Measurements from ENCODE around the gene TAF11L2. TPM values are rescaled to one million over a fixed set of nuclear protein-coding genes. Genes with fewer than 3 reads are reported as not detected.
"Not testable (repeated sequence)": the region's sequence is repeated elsewhere in the genome, so short reads cannot be mapped to it uniquely, and the experiment has no call there.

TAF11L2 gene
- not detected for total RNA-seq

DNA sequence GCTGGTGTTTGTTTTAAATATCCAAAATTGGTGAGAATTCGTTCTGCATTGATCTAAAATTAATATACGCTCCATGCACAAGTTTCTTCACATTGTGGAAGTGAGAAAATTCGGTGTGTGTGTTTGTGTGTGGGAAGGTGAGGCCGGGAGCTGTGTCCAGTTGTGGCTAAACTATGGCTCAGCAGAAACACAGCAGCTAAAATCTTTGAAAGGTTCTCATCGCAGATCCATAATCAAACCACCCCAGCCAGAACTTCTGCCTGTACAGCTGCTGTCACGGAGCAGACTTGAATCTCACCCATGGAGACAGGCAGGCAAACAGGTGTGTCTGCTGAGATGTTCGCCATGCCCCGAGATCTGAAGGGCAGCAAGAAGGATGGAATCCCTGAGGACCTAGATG, at the start of gene TAF11L2:
Gene TAF11L2, plus strand, starts transcription at position 301 of the 400 bp plus-strand sequence.
- ATAC-seq; DNase-seq (ENCODE audit: low spot score): not testable (repeated sequence)

GRCh38 chr5:17448877-17449276, 49.2 kb upstream of the TAF11L2 start:
- no peak for ATAC-seq
- no peak for DNase-seq (ENCODE audit: low spot score)

DNA sequence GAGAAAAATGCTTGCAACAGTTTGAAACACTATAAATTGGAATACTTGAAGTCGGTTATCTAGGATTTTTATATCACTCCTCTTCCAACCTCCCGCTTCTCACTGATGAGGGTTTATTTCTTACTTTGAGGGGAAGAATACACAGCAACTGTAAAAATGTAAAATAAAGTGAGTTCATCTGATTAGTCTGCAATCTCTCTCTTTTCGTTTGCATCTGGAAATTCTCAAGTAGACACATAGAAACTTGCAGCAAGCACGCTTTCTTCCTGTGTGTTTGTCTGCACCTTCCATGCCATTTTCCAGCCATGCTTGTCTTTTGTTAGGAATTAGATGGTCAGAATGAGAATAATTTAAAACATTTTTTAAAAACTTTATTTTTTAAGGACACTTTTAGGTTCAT, 45.1 kb upstream of the TAF11L2 start:
- ATAC-seq, result no peak
- DNase-seq (ENCODE audit: low spot score), result no peak

GRCh38 chr5:17455942-17456341, 42.1 kb upstream of the TAF11L2 start:
- DNase-seq (ENCODE audit: low spot score) (no peak), ATAC-seq (no peak)

GRCh38 chr5:17461793-17462192, 36.2 kb upstream of the TAF11L2 start:
- DNase-seq (ENCODE audit: low spot score) (no peak), ATAC-seq (no peak)

DNA sequence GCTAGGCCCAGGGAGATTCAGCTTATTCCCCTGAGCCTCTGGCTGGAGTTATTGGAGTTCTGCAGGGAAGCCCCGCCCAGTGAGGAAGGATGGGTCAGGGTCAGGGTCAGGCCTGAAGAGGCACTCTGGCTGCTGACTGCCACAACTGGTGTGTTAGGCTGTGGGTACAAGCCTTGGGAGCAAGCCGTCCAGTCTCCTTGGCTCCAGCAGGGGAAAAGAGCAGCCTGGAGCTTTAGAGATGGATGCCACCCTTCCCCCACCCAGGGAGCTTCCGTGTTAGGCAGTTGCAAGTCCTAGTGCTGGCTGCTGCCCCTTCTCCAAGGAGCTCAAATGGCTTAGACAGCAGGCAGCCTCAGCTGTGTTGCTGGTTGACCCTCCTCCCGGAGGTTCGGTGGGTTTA, 34.4 kb upstream of the TAF11L2 start:
- no peak for ATAC-seq
- DNase-seq (ENCODE audit: low spot score), result no peak

GRCh38 chr5:17470064-17470463, 28.0 kb upstream of the TAF11L2 start:
- DNase-seq (ENCODE audit: low spot score) (no peak), ATAC-seq (no peak)

DNA sequence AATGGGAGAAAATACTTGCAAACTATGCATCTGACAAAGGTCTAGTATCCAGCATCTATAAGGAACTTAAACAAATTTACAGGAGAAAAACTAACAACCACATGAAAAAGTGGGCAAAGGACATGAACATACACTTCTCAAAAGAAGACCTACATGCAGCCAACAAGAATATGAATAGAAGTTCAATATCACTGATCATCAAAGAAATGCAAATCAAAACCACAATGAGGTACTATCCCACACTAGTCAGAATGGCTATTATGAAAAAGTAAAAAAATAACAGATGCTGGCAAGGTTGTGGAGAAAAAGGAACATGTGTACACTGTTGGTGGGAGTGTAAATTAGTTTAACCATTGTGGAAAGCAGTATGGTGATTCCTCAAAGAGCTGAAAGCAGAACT, 23.0 kb upstream of the TAF11L2 start:
- not testable (repeated sequence) for ATAC-seq; DNase-seq (ENCODE audit: low spot score)

GRCh38 chr5:17477043-17477442, 21.0 kb upstream of the TAF11L2 start:
- ATAC-seq (no peak), DNase-seq (ENCODE audit: low spot score) (no peak)

GRCh38 chr5:17477573-17478265, 20.3 kb upstream of the TAF11L2 start:
- DNase-seq (ENCODE audit: low spot score) (no peak), ATAC-seq (no peak)

GRCh38 chr5:17481378-17481777, 16.7 kb upstream of the TAF11L2 start:
- ATAC-seq (no peak), DNase-seq (ENCODE audit: low spot score) (no peak)

- DNase-seq (ENCODE audit: low spot score) (no peak), ATAC-seq (no peak)
Measured at GRCh38 chr5:17482790-17483189, 15.2 kb upstream of the TAF11L2 start.

GRCh38 chr5:17486464-17487173, 11.4 kb upstream of the TAF11L2 start:
- ATAC-seq; DNase-seq (ENCODE audit: low spot score): not testable (repeated sequence)

DNA sequence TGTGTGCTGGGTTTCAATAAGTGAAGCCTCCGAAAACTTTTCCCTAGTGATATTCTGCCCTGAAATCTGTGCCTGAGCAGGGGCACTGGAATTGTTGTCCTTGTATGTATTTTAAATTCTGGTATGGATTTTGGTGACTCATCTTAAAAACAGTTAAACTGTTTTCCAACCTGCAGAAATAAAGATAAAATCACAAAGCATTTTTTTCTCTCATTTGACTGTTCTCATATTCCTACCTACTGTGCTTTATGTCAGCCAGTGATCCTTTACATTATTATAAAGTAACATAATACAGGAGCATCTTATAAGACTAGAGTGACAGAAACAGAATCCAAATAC, 10.9 kb upstream of the TAF11L2 start:
- DNase-seq (ENCODE audit: low spot score), result no peak
- no peak for ATAC-seq

DNA sequence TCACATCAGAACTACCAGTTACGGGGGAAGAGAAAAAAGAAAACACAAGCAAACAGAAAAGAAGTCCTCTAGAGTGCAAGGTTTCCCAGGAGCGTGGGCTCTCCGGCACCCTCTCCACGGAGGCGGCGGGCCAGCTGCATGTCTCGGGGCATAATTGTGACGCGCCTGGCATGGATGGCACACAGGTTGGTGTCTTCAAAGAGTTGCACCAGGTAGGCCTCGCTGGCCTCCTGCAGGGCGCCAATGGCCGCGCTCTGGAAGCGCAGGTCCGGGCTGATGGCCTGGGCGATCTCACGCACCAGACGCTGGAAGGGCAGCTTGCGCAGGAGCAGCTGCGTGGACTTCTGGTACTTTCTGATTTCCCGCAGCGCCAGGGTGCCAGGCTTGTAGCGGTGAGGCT, 6.8 kb upstream of the TAF11L2 start:
- not testable (repeated sequence) for DNase-seq (ENCODE audit: low spot score); ATAC-seq

DNA sequence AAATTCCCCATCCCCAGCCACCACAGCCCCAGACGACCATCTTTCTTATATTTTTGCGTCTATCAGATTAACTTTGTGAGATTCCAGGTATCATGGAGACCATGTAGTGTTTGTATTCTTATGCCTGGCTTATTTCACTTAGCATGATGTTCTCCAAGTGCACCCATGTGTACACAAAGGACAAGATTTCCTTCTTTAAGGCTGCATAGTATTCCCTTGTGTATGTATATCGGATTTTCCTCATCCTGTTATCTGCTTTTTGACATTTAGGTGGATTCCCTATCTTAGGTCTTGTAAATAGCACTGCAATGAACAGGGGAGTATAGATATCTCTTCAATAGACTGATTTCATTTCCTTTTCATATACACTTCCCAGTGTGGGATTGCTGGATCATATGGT, 5.3 kb upstream of the TAF11L2 start:
- no peak for ATAC-seq
- DNase-seq (ENCODE audit: low spot score), result no peak

DNA sequence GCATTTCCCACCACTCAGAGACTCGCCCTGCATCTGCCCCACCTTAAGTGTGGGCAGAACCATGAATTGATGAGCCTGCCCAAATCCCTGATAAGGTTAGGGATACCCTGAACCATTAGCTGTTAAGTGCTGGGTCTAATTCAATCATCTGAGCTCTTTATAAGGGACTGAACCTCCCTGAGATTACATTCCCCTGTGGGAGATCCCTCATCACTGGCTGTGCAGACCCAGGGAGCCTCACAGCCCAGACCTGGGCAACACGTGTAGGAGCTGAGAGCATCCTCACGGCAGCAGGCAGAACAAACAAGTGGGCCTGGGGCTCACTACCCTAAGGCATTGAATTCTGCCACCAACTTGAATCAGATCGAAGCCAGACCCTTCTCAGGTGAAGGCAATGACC, 585 bp upstream of the TAF11L2 start:
- ATAC-seq, result no peak
- DNase-seq (ENCODE audit: low spot score), result no peak

- ATAC-seq (no peak), DNase-seq (ENCODE audit: low spot score) (no peak)
Measured at GRCh38 chr5:17511775-17512325, 13.8 kb downstream of the TAF11L2 start.

DNA sequence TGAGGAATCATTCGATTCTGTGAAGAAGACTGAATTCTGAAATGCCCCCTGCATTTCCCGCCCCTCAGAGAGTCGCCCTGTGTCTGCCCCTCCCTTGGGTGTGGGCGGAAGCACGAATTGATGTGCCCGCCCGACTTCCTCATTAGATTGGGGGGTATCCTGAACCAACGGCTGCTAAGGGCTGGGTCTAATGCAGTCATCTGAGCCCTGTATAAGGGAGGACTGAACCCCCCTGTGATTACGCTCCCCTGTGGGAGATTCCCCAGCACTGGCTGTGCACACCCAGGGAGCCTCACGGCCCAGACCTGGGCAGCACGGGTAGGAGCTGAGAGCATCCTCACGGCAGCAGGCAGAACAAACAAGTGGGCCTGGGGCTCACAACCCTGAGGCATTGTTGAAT, 19.5 kb downstream of the TAF11L2 start:
- ATAC-seq; DNase-seq (ENCODE audit: low spot score): not testable (repeated sequence)

GRCh38 chr5:17518067-17518466, 20.0 kb downstream of the TAF11L2 start, which contains the start of gene TAF11L3:
TSS of gene TAF11L3 (plus strand) at chr5:17518367.
- not testable (repeated sequence) for ATAC-seq

DNA sequence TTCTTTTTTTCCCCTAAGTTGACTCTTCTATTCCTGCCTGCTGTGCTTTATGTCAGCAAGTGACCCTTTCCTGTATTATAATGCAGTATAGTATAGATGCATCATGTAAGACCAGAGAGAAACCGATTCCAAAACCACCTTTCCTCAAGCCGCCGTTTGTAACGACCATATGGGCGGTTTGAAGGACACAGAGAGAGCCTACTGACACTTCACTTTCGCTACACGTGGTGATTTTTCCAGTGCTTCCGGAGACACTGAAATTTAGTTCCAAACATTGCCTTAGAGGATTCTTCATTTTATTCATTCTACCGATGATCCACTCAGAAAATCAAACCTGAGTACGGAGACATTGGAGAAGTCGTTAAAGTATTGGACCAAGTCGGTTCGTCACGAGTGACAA, 21.5 kb downstream of the TAF11L2 start:
- not testable (repeated sequence) for ATAC-seq; DNase-seq (ENCODE audit: low spot score)

More at GRCh38 chr5:17518067-17518466, 20.0 kb downstream of the TAF11L2 start, which contains the start of gene TAF11L3:
- DNase-seq (ENCODE audit: low spot score), result not testable (repeated sequence)

GRCh38 chr5:17521501-17521900, 23.5 kb downstream of the TAF11L2 start, which contains the start of gene TAF11L4:
TSS of gene TAF11L4 (plus strand) at chr5:17521801.
- not testable (repeated sequence) for DNase-seq (ENCODE audit: low spot score); ATAC-seq

Data from left lobe of liver (tissue), 2 donors.